Liver (tissue), 9 donors: Measurements from ENCODE around the gene KDM2A. TPM values are rescaled to one million over a fixed set of nuclear protein-coding genes. Genes with fewer than 3 reads are reported as not detected.

ENCODE experiments used
- DNase-seq: peaks from one replicate; pipeline ENCODE4 v3.0.0-alpha.2; 2017; ENCODE audit warnings: low spot score
- H3K27ac ChIP-seq, 2 donors: one replicate each; pipeline ENCODE4 v1.7.0; 2013; ENCODE audit warnings: inconsistent platforms in 2 of 2, low read length in 2 of 2, control low read depth in 1 of 2, low read depth in 1 of 2, mild to moderate bottlenecking in 1 of 2
- H3K27me3 ChIP-seq, 4 donors: one replicate each; pipeline versions ENCODE4 v1.6.1 to v1.7.0; 2013; ENCODE audit warnings: low read length in 3 of 4, inconsistent platforms in 1 of 4, mild to moderate bottlenecking in 1 of 4, moderate library complexity in 1 of 4; ENCODE audit not compliant: control insufficient read depth in 4 of 4, insufficient read depth in 4 of 4
- H3K36me3 ChIP-seq, 4 donors: one replicate each; pipeline versions ENCODE4 v1.6.1 to v1.7.0; 2013; ENCODE audit warnings: low read length in 3 of 4, mild to moderate bottlenecking in 3 of 4, low read depth in 1 of 4, moderate library complexity in 1 of 4; ENCODE audit not compliant: control insufficient read depth in 4 of 4, insufficient read depth in 3 of 4
- H3K4me1 ChIP-seq, 4 donors: one replicate each; pipeline versions ENCODE4 v1.6.1 to v1.7.0; 2013; ENCODE audit warnings: low read length in 3 of 4, mild to moderate bottlenecking in 3 of 4, moderate library complexity in 1 of 4; ENCODE audit not compliant: control insufficient read depth in 4 of 4, insufficient read depth in 4 of 4
- H3K4me3 ChIP-seq, 3 donors: one replicate each; pipeline versions ENCODE4 v1.6.1 to v1.7.0; 2013; ENCODE audit warnings: low read length in 3 of 3, control low read depth in 1 of 3, low read depth in 1 of 3, mild to moderate bottlenecking in 1 of 3
- H3K9ac ChIP-seq, 2 donors: one replicate each; pipeline ENCODE4 v1.7.0; 2013; ENCODE audit warnings: low read length in 2 of 2, mild to moderate bottlenecking in 2 of 2, moderate library complexity in 2 of 2, control low read depth in 1 of 2, low read depth in 1 of 2
- H3K9me3 ChIP-seq, 4 donors: one replicate each; pipeline versions ENCODE4 v1.6.1 to v1.7.0; 2013; ENCODE audit warnings: low read length in 3 of 4; ENCODE audit not compliant: control insufficient read depth in 4 of 4
- ATF3 ChIP-seq: IDR thresholded peaks from 2 replicates; pipeline ENCODE4 v1.6.1; 2016; ENCODE audit warnings: antibody characterized with exemption
- EGR1 ChIP-seq, 2 donors: IDR thresholded peaks; 2 replicates each; pipeline ENCODE4 v1.6.1; 2016 to 2018; ENCODE audit warnings: antibody characterized with exemption in 2 of 2, low read depth in 2 of 2
- FOXA1 ChIP-seq: IDR thresholded peaks from 2 replicates; pipeline ENCODE4 v1.6.1; 2016; ENCODE audit warnings: antibody characterized with exemption
- FOXA2 ChIP-seq: IDR thresholded peaks from 2 replicates; pipeline ENCODE4 v1.6.1; 2016; ENCODE audit warnings: antibody characterized with exemption
- GABPA ChIP-seq, 2 donors: IDR thresholded peaks in 1 of 2; conservative IDR thresholded peaks in 1 of 2; 2 replicates each; pipeline ENCODE4 v1.6.1; 2016; ENCODE audit warnings: antibody characterized with exemption in 2 of 2, mild to moderate bottlenecking in 1 of 2, moderate library complexity in 1 of 2
- HNF4A ChIP-seq, 2 donors: conservative IDR thresholded peaks; 2 replicates each; pipeline ENCODE4 v1.6.1; 2016; ENCODE audit warnings: antibody characterized with exemption in 2 of 2, mild to moderate bottlenecking in 2 of 2
- HNF4G ChIP-seq: IDR thresholded peaks from 2 replicates; pipeline ENCODE4 v1.6.1; 2016; ENCODE audit warnings: antibody characterized with exemption
- JUND ChIP-seq, 2 donors: IDR thresholded peaks; 2 replicates each; pipeline ENCODE4 v1.6.1; 2016; ENCODE audit warnings: antibody characterized with exemption in 2 of 2
- MAX ChIP-seq: IDR thresholded peaks from 2 replicates; pipeline ENCODE4 v1.6.1; 2016; ENCODE audit warnings: antibody characterized with exemption
- NR2F2 ChIP-seq: IDR thresholded peaks from 2 replicates; pipeline ENCODE4 v1.6.1; 2016; ENCODE audit warnings: antibody characterized with exemption
- RAD21 ChIP-seq, 2 donors: IDR thresholded peaks; 2 replicates each; pipeline ENCODE4 v1.6.1; 2016; ENCODE audit warnings: antibody characterized with exemption in 2 of 2, mild to moderate bottlenecking in 2 of 2
- REST ChIP-seq: IDR thresholded peaks from 2 replicates; pipeline ENCODE4 v1.6.1; 2016; ENCODE audit warnings: antibody characterized with exemption, mild to moderate bottlenecking
- RXRA ChIP-seq, 2 donors: IDR thresholded peaks; 2 replicates each; pipeline ENCODE4 v1.6.1; 2017 to 2018; ENCODE audit warnings: antibody characterized with exemption in 2 of 2, mild to moderate bottlenecking in 1 of 2
- SP1 ChIP-seq: IDR thresholded peaks from 2 replicates; pipeline ENCODE4 v1.6.1; 2018; ENCODE audit warnings: antibody characterized with exemption, mild to moderate bottlenecking
- TAF1 ChIP-seq: conservative IDR thresholded peaks from 2 replicates; pipeline ENCODE4 v1.6.1; 2016; ENCODE audit warnings: antibody characterized with exemption, mild to moderate bottlenecking
- YY1 ChIP-seq: IDR thresholded peaks from 2 replicates; pipeline ENCODE4 v1.6.1; 2016; ENCODE audit warnings: antibody characterized with exemption, mild to moderate bottlenecking
- ZBTB33 ChIP-seq: IDR thresholded peaks from 2 replicates; pipeline ENCODE4 v1.6.1; 2016; ENCODE audit warnings: antibody characterized with exemption
- WGBS: extraction: QIAGEN DNeasy Blood & Tissue Kit; methylation state at CpG from one replicate; pipeline ENCODE4 v1.1.7; 2013; 5-methylcytosine and 5-hydroxymethylcytosine counted together
- polyA plus RNA-seq, 2 donors: library from polyadenylated mRNA; stranded (reverse) in 1 of 2; unstranded in 1 of 2; fragments of 200-250 nt in 1 of 2; fragments of >200 nt in 1 of 2; fragmentation: Nextera tagmentation in 1 of 2; extraction: Ambion mirVana in 1 of 2; gene quantifications; one replicate each; pipeline versions ENCODE4 v1.2.1 to v1.2.3, GENCODE V29; 2013 to 2015
- total RNA-seq, 2 donors: library from RNA; depleted of rRNA; stranded (reverse); fragments of >200 nt; gene quantifications; one replicate each; pipeline ENCODE4 v1.2.3, GENCODE V29; 2014
- donor health status: healthy.
- donor health status: healthy.
- donor health status: healthy.
- donor health status: healthy.
- donor health status: healthy.

The KDM2A gene
- total and polyA plus RNA-seq, 4 donors: 8.3 to 44.9 (median 22.4) TPM

- no peak for DNase-seq
- no peaks in the 10 kb centered on the region for H3K9me3 ChIP-seq
- H3K27ac ChIP-seq: peak overlapping the region; percentile 67 to 71
- no peaks in the 10 kb centered on the region for H3K27me3 ChIP-seq
- no peak overlapping the region for H3K4me3 ChIP-seq
- 60% methylated on average over 16 of the region's 16 CpGs for WGBS
- H3K36me3 ChIP-seq: peaks cover 7 to 18% (median 10%) of the 10 kb centered on the region in 4 donors
- TF ChIP-seq NR2F2 (no peak), FOXA1 (no peak), YY1 (no peak), EGR1 (IDR thresholded peaks at IDR 0.05; ENCODE audit: low read depth in 2 of 2) (no peak), JUND (IDR thresholded peaks at IDR 0.05) (no peak), RAD21 (IDR thresholded peaks at IDR 0.05) (no peak), ZBTB33 (no peak), ATF3 (no peak), REST (no peak)
- peaks cover 10 to 54% (median 21%) of the 10 kb centered on the region in 4 donors for H3K4me1 ChIP-seq
- H3K9ac ChIP-seq: no peak overlapping the region
Measured at GRCh38 chr11:67276781-67277230, 157.7 kb downstream of the KDM2A start.

- no peak overlapping the region for H3K9ac ChIP-seq
- WGBS: 57% methylated on average over 24 of the region's 24 CpGs
- no peaks in the 10 kb centered on the region for H3K27me3 ChIP-seq
- peaks cover 7 to 48% (median 17%) of the 10 kb centered on the region in 4 donors for H3K4me1 ChIP-seq
- DNase-seq: peak; percentile 75
- peaks cover 11 to 24% (median 15%) of the 10 kb centered on the region in 4 donors for H3K36me3 ChIP-seq
- H3K27ac ChIP-seq: peak overlapping the region; percentile 67 to 71
- H3K9me3 ChIP-seq: no peaks in the 10 kb centered on the region
- H3K4me3 ChIP-seq: no peak overlapping the region
- TF ChIP-seq HNF4A (conservative IDR thresholded peaks at IDR 0.05) (no peak), YY1 (peak; percentile 37), NR2F2 (peak; percentile 21), ZBTB33 (no peak), ATF3 (no peak), FOXA2 (no peak), EGR1 (IDR thresholded peaks at IDR 0.05; ENCODE audit: low read depth in 2 of 2) (no peak), TAF1 (no peak), SP1 (peak; percentile 60), HNF4G (no peak), RXRA (IDR thresholded peaks at IDR 0.05) (no peak), MAX (no peak), REST (no peak), FOXA1 (no peak), GABPA (IDR thresholded peaks at IDR 0.05 in 1 of 2, conservative IDR thresholded peaks at IDR 0.05 in 1 of 2) (peak in 1 of 2 donors; percentile 58), RAD21 (IDR thresholded peaks at IDR 0.05) (peak in 1 of 2 donors; percentile 24)
Measured at GRCh38 chr11:67277231-67277961, 158.3 kb downstream of the KDM2A start.
